GM19035 (cell line): ENCODE measurements around the gene GABRG3.

Source experiments
- ATAC-seq: cut with Tn5 transposase; IDR thresholded peaks from one replicate; pipeline ENCODE4 v1.9.1; 2021; ENCODE audit not compliant: unreplicated experiment

The GABRG3 gene

GRCh38 chr15:27061739-27062138, 90.8 kb downstream of the GABRG3 start:
- ATAC-seq = no peak

GRCh38 chr15:27062951-27063350, 92.0 kb downstream of the GABRG3 start:
- no peak for ATAC-seq

- ATAC-seq = no peak
These were observed 93.1 kb downstream of the GABRG3 start for GRCh38 chr15:27064080-27064479.

GRCh38 chr15:27065151-27065550, 94.2 kb downstream of the GABRG3 start:
- ATAC-seq = no peak

- ATAC-seq = no peak
These were observed 94.8 kb downstream of the GABRG3 start for GRCh38 chr15:27065785-27066184.

- ATAC-seq = no peak
These were observed 95.5 kb downstream of the GABRG3 start for GRCh38 chr15:27066446-27066845.

GRCh38 chr15:27067175-27067574, 96.2 kb downstream of the GABRG3 start:
- ATAC-seq = no peak

- no peak for ATAC-seq
These were observed 99.9 kb downstream of the GABRG3 start for GRCh38 chr15:27070841-27071240.

- no peak for ATAC-seq
These were observed 103.2 kb downstream of the GABRG3 start for GRCh38 chr15:27074179-27074578.

GRCh38 chr15:27077790-27078189, 106.8 kb downstream of the GABRG3 start:
- no peak for ATAC-seq

- ATAC-seq = no peak
These were observed 110.9 kb downstream of the GABRG3 start for GRCh38 chr15:27081676-27082418.

GRCh38 chr15:27082526-27082925, 111.5 kb downstream of the GABRG3 start:
- ATAC-seq = no peak

- no peak for ATAC-seq
These were observed 113.9 kb downstream of the GABRG3 start for GRCh38 chr15:27084844-27085243.

- ATAC-seq = no peak
These were observed 115.2 kb downstream of the GABRG3 start for GRCh38 chr15:27086149-27086548.

GRCh38 chr15:27086805-27087204, 115.8 kb downstream of the GABRG3 start:
- ATAC-seq = no peak

GRCh38 chr15:27087651-27088583, 116.9 kb downstream of the GABRG3 start:
- no peak for ATAC-seq

GRCh38 chr15:27088584-27089232, 117.7 kb downstream of the GABRG3 start:
- no peak for ATAC-seq

GRCh38 chr15:27089233-27089586, 118.2 kb downstream of the GABRG3 start:
- ATAC-seq = no peak

- no peak for ATAC-seq
These were observed 118.7 kb downstream of the GABRG3 start for GRCh38 chr15:27089676-27090075.

GRCh38 chr15:27091270-27091940, 120.4 kb downstream of the GABRG3 start:
- ATAC-seq = no peak

GRCh38 chr15:27092390-27092789, 121.4 kb downstream of the GABRG3 start:
- no peak for ATAC-seq
